GM03348 (cell line): ENCODE data around the gene CREBRF.
"Not testable (repeated sequence)": the region's sequence is repeated elsewhere in the genome, so short reads cannot be mapped to it uniquely, and the experiment has no call there.

ENCODE experiments used
- DNase-seq: peaks from one replicate; pipeline ENCODE4 v3.0.0; 2012; ENCODE audit warnings: low spot score

CREBRF gene, protein sequence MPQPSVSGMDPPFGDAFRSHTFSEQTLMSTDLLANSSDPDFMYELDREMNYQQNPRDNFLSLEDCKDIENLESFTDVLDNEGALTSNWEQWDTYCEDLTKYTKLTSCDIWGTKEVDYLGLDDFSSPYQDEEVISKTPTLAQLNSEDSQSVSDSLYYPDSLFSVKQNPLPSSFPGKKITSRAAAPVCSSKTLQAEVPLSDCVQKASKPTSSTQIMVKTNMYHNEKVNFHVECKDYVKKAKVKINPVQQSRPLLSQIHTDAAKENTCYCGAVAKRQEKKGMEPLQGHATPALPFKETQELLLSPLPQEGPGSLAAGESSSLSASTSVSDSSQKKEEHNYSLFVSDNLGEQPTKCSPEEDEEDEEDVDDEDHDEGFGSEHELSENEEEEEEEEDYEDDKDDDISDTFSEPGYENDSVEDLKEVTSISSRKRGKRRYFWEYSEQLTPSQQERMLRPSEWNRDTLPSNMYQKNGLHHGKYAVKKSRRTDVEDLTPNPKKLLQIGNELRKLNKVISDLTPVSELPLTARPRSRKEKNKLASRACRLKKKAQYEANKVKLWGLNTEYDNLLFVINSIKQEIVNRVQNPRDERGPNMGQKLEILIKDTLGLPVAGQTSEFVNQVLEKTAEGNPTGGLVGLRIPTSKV

DNA sequence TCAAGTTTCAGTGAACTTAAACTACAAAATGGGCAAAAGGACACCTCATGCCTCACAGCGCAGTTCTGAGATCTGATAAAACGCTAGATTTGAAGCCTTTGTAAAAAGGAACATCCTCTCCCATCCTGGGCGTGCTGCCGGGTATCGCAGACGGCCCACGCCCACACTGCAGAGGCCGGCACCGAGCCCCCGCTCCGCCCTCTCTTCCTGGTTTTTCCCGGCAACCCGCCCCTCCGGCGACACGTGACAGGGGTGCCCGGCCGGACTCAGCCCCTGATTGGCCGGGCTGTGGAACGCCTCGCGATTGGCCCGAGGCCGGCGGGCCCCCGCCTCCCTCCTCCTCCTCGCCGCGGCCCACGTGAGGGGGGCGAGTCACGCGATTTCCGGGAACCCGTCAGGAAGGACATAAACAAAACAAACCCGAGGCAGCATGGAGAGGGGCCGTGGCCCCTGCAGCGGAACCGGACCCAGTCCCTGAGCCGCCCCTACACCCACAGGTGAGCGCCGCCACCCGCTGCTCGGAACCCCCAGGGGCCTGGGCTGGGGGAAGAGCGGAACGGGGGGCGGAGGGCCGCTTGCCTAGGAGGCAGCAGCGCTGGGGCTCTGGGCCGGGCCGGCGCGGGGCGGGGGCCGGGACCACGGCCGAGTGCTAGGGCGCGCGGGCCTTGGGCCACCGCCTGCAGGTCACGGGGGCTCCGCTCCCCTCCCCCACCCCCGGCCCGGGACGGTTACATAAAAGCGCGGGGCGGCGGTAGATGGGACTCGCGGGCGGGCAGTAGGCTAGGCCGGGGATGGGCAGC lies at the start of gene CREBRF:
TSS of gene CREBRF (plus strand) at position 370 of the 800 bp plus-strand sequence. CDS start 24,424 bp downstream, outside the sequence.
- DNase-seq, result peak; percentile 99

GRCh38 chr5:173010021-173010420 lies 46.1 kb upstream of the CREBRF start:
- no peak for DNase-seq

DNA sequence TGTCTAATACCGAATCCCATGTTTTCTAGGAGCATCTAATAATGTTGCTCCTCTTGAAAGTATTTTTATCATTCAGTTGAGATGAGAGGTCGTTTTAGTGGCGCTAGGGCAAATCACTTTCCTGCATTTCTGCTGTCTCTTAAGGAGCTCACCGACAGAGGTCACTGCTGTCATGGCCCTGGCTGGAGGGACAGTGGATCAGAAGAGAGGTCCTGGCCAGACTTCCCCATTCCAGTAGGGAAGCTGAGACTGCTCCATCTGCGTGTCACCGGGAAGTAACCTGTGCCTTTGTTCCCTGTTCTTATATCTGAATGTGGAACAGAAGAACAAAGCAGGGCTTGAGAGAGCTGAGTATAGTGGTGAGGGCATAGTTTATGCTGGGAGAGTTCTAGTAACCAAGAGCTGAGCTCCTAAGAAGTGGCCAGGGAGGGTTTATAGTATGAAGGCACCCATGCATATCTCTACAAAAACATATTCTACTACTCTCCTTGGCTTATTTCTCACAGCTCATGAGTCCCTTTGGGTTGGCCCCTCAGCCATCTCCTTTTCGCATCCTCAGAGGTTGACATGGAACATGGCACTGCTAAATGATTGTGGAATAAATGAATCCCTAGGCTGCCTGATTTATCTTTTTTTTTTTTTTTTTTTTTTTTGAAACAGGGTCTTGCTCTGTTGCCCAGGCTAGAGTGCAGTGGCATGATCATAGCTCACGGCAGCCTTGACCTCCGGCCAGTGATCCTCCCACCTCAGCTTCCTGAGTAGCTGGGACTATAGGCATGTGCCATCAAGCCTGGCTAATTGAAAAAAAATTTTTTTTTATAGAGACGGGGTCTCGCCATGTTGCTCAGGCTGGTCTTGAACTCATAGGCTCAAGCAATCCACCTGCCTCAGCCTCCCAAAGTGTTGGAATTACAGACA lies 45.3 kb upstream of the CREBRF start:
- peak; percentile 38 for DNase-seq

DNA sequence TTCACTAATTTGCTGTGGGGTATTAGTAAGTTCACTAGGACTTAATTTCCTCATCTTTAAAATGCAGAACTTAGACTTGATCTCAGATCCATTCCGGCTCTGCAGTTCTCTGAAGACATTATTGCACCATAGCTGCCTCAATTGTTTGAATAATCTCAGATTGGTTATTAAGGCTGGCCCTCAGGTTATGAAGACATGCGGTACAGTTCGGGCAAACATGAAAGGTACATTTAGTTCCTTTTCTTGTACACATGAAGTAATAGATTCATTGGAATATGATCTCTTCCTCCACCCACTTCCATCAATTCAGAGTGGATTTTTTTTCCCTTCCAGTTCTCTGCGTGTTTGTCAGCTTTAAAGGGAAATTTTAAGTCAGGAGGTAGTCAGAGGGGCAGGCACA lies 44.6 kb upstream of the CREBRF start:
- no peak for DNase-seq

DNA sequence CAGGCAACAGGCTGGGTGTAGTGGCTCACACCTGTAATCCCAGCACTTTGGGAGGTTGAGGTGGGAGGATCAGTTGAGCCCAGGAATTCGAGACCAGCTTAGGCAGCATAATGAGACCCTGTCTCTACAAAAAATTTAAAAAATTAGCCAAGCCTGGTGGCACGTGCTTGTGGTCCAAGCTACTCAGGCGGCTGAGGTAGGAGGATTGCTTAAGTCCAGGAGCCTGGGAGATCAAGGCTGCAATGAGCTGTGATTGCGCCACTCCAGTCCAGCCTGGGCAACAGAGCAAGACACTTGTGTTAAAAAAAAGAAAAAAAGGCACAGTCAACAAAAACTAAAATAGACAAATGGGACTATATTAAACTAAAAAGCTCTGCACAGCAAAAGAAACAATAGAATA lies 43.3 kb upstream of the CREBRF start:
- DNase-seq, result no peak

- no peak for DNase-seq
Observed at GRCh38 chr5:173014671-173015070, 41.5 kb upstream of the CREBRF start.

GRCh38 chr5:173015192-173015591 lies 41.0 kb upstream of the CREBRF start:
- no peak for DNase-seq

DNA sequence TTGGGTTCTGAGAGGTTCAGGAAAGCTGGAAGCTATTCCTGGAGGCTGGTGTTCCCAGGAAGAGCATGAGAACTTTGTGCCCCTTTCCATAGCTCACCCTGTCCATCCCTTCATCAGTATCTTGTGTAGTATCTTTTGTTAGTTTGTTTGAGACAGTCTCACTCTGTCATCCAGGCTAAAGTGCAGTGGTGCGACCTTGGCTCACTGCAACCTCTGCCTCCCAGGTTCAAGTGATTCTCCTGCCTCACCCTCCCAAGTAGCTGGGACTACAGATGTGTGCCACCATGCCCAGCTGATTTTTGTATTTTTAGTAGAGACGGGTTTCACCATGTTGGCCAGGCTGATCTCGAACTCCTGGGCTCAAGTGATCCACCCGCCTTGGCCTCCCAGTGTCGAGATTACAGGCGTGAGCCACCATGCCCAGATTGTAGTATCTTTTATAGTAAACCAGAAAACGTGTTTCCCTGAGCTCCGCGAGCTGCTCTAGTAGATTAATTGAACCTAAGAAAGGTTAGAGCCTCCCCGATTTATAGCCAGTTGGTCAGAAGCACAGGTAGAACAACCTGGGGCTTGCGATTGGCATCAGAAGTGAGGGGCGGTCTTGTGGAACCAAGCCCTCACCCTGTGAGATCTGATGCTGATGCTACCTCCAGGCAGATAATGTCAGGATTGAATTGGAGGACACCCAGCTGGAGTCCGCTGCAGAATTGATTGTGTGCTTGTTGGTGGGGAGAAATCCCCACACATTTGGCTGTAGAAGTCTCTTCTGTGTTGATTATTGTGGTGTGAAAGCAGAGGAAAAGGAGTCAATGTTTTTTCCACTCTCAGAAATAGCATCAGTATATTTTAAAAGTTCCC lies 40.3 kb upstream of the CREBRF start:
- DNase-seq, result no peak

DNA sequence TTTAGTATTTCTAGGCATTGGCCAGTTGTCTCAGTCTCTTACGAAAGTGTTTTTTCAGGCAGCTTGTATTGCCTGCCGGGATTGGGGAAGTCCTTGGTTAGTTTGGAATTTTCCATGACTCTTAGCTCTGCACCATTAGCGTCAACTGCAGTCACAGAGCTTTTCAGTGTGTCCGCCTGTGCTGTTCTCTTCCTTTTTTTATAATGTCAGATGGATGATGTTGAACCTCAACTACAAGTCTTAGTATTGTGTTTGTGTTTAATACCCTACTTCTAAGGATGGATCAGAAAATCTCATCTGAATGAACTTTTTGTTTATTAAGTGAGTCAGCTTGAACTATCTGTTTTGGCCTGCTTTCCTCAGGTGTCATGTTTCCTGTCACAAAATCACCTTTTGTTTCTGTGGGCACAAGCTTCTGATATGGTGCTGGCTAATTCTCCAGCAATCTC lies 39.5 kb upstream of the CREBRF start:
- DNase-seq, result no peak

DNA sequence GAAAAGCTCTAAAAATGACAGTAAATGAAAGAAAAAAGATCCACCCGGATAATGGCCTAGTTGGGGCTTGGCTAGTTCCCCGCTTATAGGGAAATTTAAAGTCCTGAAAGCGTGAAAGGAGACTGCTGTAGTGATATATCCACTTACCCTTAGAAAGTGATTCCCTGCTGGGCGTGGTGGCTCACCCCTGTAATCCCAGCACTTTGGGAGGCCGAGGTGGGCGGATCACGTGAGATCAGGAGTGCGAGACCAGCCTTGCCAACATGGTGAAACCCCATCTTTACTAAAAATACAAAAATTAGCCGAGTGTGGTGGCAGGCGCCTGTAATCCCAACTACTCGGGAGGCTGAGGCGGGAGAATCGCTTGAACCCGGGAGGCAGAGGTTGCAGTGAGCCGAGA lies 39.1 kb upstream of the CREBRF start:
- not testable (repeated sequence) for DNase-seq

GRCh38 chr5:173018358-173018757 lies 37.8 kb upstream of the CREBRF start:
- no peak for DNase-seq

DNA sequence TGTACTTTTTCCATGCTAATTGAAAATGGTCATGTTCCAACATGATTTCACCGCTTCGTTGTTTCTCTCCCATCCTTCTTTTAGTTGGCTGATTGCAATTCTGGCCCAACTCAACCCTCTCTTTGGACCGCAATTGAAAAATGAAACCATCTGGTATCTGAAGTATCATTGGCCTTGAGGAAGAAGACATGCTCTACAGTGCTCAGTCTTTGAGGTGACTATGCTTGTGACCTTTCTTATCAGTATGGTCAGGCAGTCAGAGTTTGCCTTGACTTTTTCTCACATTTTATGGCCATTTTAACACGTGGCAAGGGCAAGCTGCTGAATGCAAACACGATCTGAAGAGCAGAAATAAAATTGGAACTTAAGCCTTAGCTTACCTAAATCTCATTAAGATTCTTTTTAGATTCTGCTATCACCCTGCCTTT lies 36.0 kb upstream of the CREBRF start:
- no peak for DNase-seq

- no peak for DNase-seq
Observed at GRCh38 chr5:173020643-173021042, 35.5 kb upstream of the CREBRF start.

DNA sequence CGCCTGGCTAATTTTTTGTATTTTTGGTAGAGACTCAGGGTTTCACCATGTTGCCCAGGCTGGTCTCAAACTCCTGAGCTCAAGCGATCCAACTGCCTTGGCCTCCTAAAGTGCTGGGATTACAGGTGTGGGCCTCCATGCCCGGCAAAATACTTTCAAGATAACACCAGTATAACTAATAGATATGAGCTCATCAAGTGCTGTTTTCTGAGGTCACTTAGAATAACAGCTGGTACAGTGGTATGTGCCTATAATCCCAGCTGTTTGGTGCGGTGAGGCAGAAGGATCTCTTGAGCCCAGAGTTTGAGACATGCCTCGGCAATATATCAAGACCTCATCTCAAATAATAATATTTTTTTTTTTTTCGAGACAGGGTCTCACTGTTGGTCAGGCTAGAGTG lies 30.5 kb upstream of the CREBRF start:
- no peak for DNase-seq

GRCh38 chr5:173027905-173028304 lies 28.2 kb upstream of the CREBRF start:
- no peak for DNase-seq

- no peak for DNase-seq
Observed at GRCh38 chr5:173028811-173029327, 27.3 kb upstream of the CREBRF start.

DNA sequence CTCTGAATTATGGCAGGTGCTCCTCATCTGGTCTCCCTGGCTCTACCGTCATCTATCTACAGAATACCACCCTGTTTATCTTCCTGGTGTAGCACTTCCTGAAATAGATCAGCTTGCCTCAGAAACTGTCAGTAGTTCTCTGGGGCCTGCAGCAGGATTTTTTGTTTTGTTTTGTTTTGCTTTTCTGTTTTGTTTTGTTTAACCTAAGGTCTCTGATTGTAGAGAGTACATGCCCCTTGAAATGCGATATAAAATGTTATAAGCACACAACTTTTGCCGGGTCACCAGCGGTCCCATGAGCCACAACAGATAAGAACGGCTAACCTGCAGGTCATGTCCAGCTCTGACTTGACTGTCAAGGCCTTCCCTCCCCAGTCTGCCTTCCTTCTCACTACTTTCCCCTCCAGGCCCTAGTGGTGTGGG lies 26.6 kb upstream of the CREBRF start:
- DNase-seq, result no peak

GRCh38 chr5:173032096-173032495 lies 24.1 kb upstream of the CREBRF start:
- not testable (repeated sequence) for DNase-seq

- DNase-seq, result no peak
Observed at GRCh38 chr5:173032730-173033129, 23.4 kb upstream of the CREBRF start.

GRCh38 chr5:173033923-173034322 lies 22.2 kb upstream of the CREBRF start:
- no peak for DNase-seq
